Measurements from ENCODE around the gene KIF26B. TPM values are rescaled to one million over a fixed set of nuclear protein-coding genes. Genes with fewer than 3 reads are reported as not detected.

Gene KIF26B
- total and polyA plus RNA-seq, 8 donors: 0.15 to 3.2 (median 0.89) TPM; not detected in 1

GRCh38 chr1:245715291-245715701 is 560.5 kb downstream of the KIF26B start:
- H3K27me3 ChIP-seq: no peaks in the 10 kb centered on the region
- WGBS, 5 donors: 50 to 73% (median 69%) methylated on average over 9 of the region's 9 CpGs
- no peak overlapping the region for H3K27ac ChIP-seq
- H3K36me3 ChIP-seq: no peaks in the 10 kb centered on the region
- H3K4me1 ChIP-seq: no peaks in the 10 kb centered on the region
- H3K4me3 ChIP-seq: no peak overlapping the region
- H3K9me3 ChIP-seq: no peaks in the 10 kb centered on the region
- TF ChIP-seq EP300 (IDR thresholded peaks at IDR 0.05) (no peak), POLR2AphosphoS5 (IDR thresholded peaks at IDR 0.05) (no peak), POLR2A (IDR thresholded peaks at IDR 0.05) (no peak)
- TF ChIP-seq, protein P1, sequence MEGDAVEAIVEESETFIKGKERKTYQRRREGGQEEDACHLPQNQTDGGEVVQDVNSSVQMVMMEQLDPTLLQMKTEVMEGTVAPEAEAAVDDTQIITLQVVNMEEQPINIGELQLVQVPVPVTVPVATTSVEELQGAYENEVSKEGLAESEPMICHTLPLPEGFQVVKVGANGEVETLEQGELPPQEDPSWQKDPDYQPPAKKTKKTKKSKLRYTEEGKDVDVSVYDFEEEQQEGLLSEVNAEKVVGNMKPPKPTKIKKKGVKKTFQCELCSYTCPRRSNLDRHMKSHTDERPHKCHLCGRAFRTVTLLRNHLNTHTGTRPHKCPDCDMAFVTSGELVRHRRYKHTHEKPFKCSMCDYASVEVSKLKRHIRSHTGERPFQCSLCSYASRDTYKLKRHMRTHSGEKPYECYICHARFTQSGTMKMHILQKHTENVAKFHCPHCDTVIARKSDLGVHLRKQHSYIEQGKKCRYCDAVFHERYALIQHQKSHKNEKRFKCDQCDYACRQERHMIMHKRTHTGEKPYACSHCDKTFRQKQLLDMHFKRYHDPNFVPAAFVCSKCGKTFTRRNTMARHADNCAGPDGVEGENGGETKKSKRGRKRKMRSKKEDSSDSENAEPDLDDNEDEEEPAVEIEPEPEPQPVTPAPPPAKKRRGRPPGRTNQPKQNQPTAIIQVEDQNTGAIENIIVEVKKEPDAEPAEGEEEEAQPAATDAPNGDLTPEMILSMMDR (IDR thresholded peaks at IDR 0.05): no peak
- intact Hi-C loops (cut with DNase I; ENCODE audit: low total_unique reads): no loop called here
- DNase-seq: no peak

- Histone ChIP-seq H3K4me1 (no peaks in the 10 kb centered on the region), H3K36me3 (no peaks in the 10 kb centered on the region), H3K4me3 (no peak overlapping the region), H3K9me3 (no peaks in the 10 kb centered on the region), H3K27me3 (no peaks in the 10 kb centered on the region), H3K27ac (no peak overlapping the region)
- intact Hi-C loops (cut with DNase I; ENCODE audit: low total_unique reads): no loop called here
- WGBS, 5 donors: 36 to 70% (median 64%) methylated on average over 1 of the region's 1 CpG
- no peak for DNase-seq
- TF ChIP-seq POLR2AphosphoS5 (IDR thresholded peaks at IDR 0.05) (no peak), EP300 (IDR thresholded peaks at IDR 0.05) (no peak), POLR2A (IDR thresholded peaks at IDR 0.05) (no peak)
- TF ChIP-seq, protein P1 (IDR thresholded peaks at IDR 0.05): no peak
These were observed 561.2 kb downstream of the KIF26B start for GRCh38 chr1:245715970-245716369.

GRCh38 chr1:245716561-245716960 is 561.8 kb downstream of the KIF26B start:
- no peak for DNase-seq
- TF ChIP-seq POLR2AphosphoS5 (IDR thresholded peaks at IDR 0.05) (no peak), EP300 (IDR thresholded peaks at IDR 0.05) (no peak), POLR2A (IDR thresholded peaks at IDR 0.05) (no peak)
- TF ChIP-seq, protein P1 (IDR thresholded peaks at IDR 0.05): no peak
- 91 to 97% (median 94%) methylated on average over 3 of the region's 3 CpGs for WGBS, 5 donors

DNA sequence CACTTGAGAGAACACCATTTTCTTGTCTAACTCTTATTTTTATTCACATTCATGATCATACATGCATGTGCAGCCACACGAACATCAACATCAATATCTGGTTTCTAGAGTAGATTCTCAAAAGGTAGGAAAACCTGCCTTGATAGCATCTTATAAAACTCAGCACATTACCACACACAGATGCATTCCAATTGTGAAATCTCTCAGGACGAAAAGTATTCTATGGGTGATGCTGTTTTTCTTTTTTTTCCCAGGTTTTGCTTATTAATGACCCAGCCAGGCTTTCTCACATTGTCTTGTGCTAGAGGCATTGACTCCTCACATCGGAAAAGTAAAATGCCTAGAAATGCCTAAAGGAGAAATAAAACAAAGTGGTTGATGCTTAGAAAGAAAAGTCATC is 562.8 kb downstream of the KIF26B start:
- H3K4me3 ChIP-seq: no peak overlapping the region
- DNase-seq: no peak
- no peak overlapping the region for H3K27ac ChIP-seq
- intact Hi-C loops (cut with DNase I; ENCODE audit: low total_unique reads): no loop called here
- TF ChIP-seq, protein P1 (IDR thresholded peaks at IDR 0.05): no peak
- TF ChIP-seq POLR2A (IDR thresholded peaks at IDR 0.05) (no peak), POLR2AphosphoS5 (IDR thresholded peaks at IDR 0.05) (no peak), EP300 (IDR thresholded peaks at IDR 0.05) (no peak)
- no peaks in the 10 kb centered on the region for H3K27me3 ChIP-seq
- H3K4me1 ChIP-seq: no peaks in the 10 kb centered on the region
- 89 to 94% (median 92%) methylated on average over 3 of the region's 3 CpGs for WGBS, 5 donors
- H3K9me3 ChIP-seq: no peaks in the 10 kb centered on the region
- H3K36me3 ChIP-seq: no peaks in the 10 kb centered on the region

More at GRCh38 chr1:245716561-245716960, 561.8 kb downstream of the KIF26B start:
- no peaks in the 10 kb centered on the region for H3K4me1 ChIP-seq
- H3K4me3 ChIP-seq: no peak overlapping the region
- no peaks in the 10 kb centered on the region for H3K36me3 ChIP-seq
- H3K27ac ChIP-seq: no peak overlapping the region
- no peaks in the 10 kb centered on the region for H3K27me3 ChIP-seq
- no peaks in the 10 kb centered on the region for H3K9me3 ChIP-seq
- intact Hi-C loops (cut with DNase I; ENCODE audit: low total_unique reads): no loop called here

Data from stomach (tissue), 9 donors.